Neuron (in vitro differentiated cells): ENCODE results near the gene ATP5F1E.

ENCODE experiments used
- H2AFZ ChIP-seq: one replicate; pipeline ENCODE4 v1.6.1; 2013; ENCODE audit warnings: low read depth, mild to moderate bottlenecking, inconsistent platforms, low read length, moderate library complexity
- H3K27me3 ChIP-seq: one replicate; pipeline ENCODE4 v1.6.1; 2013; ENCODE audit warnings: low read length; ENCODE audit not compliant: insufficient read depth
- H3K36me3 ChIP-seq: one replicate; pipeline ENCODE4 v1.6.1; 2013; ENCODE audit warnings: low read length; ENCODE audit not compliant: insufficient read depth
- H3K4me1 ChIP-seq: one replicate; pipeline ENCODE4 v1.6.1; 2013; ENCODE audit warnings: low read length; ENCODE audit not compliant: insufficient read depth
- H3K4me3 ChIP-seq: 2 replicates; pipeline ENCODE4 v1.5.1; 2013; ENCODE audit warnings: mild to moderate bottlenecking, low read length, moderate library complexity
- H3K9me3 ChIP-seq: one replicate; pipeline ENCODE4 v1.6.1; 2013; ENCODE audit warnings: low read length

ATP5F1E gene

GRCh38 chr20:59024111-59024530 is 8.0 kb downstream of the ATP5F1E start:
- H3K36me3 ChIP-seq: peaks cover 53% of the 10 kb centered on the region
- no peaks in the 10 kb centered on the region for H3K9me3 ChIP-seq
- H3K27me3 ChIP-seq: no peaks in the 10 kb centered on the region
- H2AFZ ChIP-seq: no peak overlapping the region
- no peak overlapping the region for H3K4me3 ChIP-seq
- peaks cover 58% of the 10 kb centered on the region for H3K4me1 ChIP-seq

- Histone ChIP-seq H3K9me3 (no peaks in the 10 kb centered on the region), H3K4me1 (peaks cover 53% of the 10 kb centered on the region), H3K4me3 (no peak overlapping the region), H3K36me3 (peaks cover 50% of the 10 kb centered on the region), H3K27me3 (no peaks in the 10 kb centered on the region), H2AFZ (no peak overlapping the region)
Measured at GRCh38 chr20:59023616-59024015, 8.5 kb downstream of the ATP5F1E start.

- Histone ChIP-seq H3K36me3 (peaks cover 41% of the 10 kb centered on the region), H3K9me3 (no peaks in the 10 kb centered on the region), H3K4me3 (no peak overlapping the region), H3K4me1 (peaks cover 45% of the 10 kb centered on the region), H3K27me3 (no peaks in the 10 kb centered on the region), H2AFZ (no peak overlapping the region)
Measured at GRCh38 chr20:59022754-59023153, 9.4 kb downstream of the ATP5F1E start.

- H2AFZ ChIP-seq: no peak overlapping the region
- no peaks in the 10 kb centered on the region for H3K9me3 ChIP-seq
- no peak overlapping the region for H3K4me3 ChIP-seq
- H3K36me3 ChIP-seq: peaks cover 36% of the 10 kb centered on the region
- no peaks in the 10 kb centered on the region for H3K27me3 ChIP-seq
- peaks cover 28% of the 10 kb centered on the region for H3K4me1 ChIP-seq
Measured at GRCh38 chr20:59020938-59021551, 11.1 kb downstream of the ATP5F1E start.

- no peak within 1 kb of the TSS for H3K4me3 ChIP-seq
Measured at GRCh38 chr20:59019217-59019616, 12.9 kb downstream of the ATP5F1E start, which contains the start of gene TUBB1. TSS of gene TUBB1 (plus strand) at chr20:59019429. CDS start at chr20:59019523, 94 bp downstream.

GRCh38 chr20:59018817-59019216 is 13.3 kb downstream of the ATP5F1E start:
- Histone ChIP-seq H3K9me3 (no peaks in the 10 kb centered on the region), H3K4me3 (no peak overlapping the region)

More at GRCh38 chr20:59019217-59019616, 12.9 kb downstream of the ATP5F1E start, which contains the start of gene TUBB1:
- Histone ChIP-seq H3K36me3 (peaks cover 19% of the 10 kb centered on the region), H2AFZ (no peak within 1 kb of the TSS), H3K27me3 (no peaks in the 10 kb centered on the region), H3K4me1 (peaks cover 10% of the 10 kb centered on the region), H3K9me3 (no peaks in the 10 kb centered on the region)

GRCh38 chr20:59017493-59018231 is 14.5 kb downstream of the ATP5F1E start:
- Histone ChIP-seq H3K9me3 (no peaks in the 10 kb centered on the region), H3K4me1 (peaks cover 10% of the 10 kb centered on the region), H3K36me3 (peaks cover 4% of the 10 kb centered on the region), H2AFZ (no peak overlapping the region), H3K4me3 (no peak overlapping the region), H3K27me3 (no peaks in the 10 kb centered on the region)

More at GRCh38 chr20:59018817-59019216, 13.3 kb downstream of the ATP5F1E start:
- peaks cover 15% of the 10 kb centered on the region for H3K36me3 ChIP-seq
- peaks cover 10% of the 10 kb centered on the region for H3K4me1 ChIP-seq
- no peaks in the 10 kb centered on the region for H3K27me3 ChIP-seq
- no peak overlapping the region for H2AFZ ChIP-seq

GRCh38 chr20:59016795-59017492 is 15.2 kb downstream of the ATP5F1E start:
- Histone ChIP-seq H2AFZ (no peak overlapping the region), H3K27me3 (no peaks in the 10 kb centered on the region), H3K4me3 (no peak overlapping the region), H3K9me3 (no peaks in the 10 kb centered on the region), H3K36me3 (no peaks in the 10 kb centered on the region), H3K4me1 (peaks cover 10% of the 10 kb centered on the region)

- no peaks in the 10 kb centered on the region for H3K27me3 ChIP-seq
Measured at GRCh38 chr20:59015812-59016711, 16.1 kb downstream of the ATP5F1E start.

GRCh38 chr20:59015411-59015810 is 16.7 kb downstream of the ATP5F1E start:
- Histone ChIP-seq H3K4me1 (peaks cover 12% of the 10 kb centered on the region), H3K36me3 (no peaks in the 10 kb centered on the region), H3K9me3 (no peaks in the 10 kb centered on the region), H3K4me3 (no peak overlapping the region), H3K27me3 (no peaks in the 10 kb centered on the region), H2AFZ (no peak overlapping the region)

More at GRCh38 chr20:59015812-59016711, 16.1 kb downstream of the ATP5F1E start:
- Histone ChIP-seq H3K36me3 (no peaks in the 10 kb centered on the region), H3K4me1 (peaks cover 10% of the 10 kb centered on the region), H2AFZ (no peak overlapping the region), H3K9me3 (no peaks in the 10 kb centered on the region), H3K4me3 (no peak overlapping the region)

- no peaks in the 10 kb centered on the region for H3K9me3 ChIP-seq
- H3K27me3 ChIP-seq: no peaks in the 10 kb centered on the region
- peaks cover 14% of the 10 kb centered on the region for H3K4me1 ChIP-seq
- H2AFZ ChIP-seq: no peak overlapping the region
- no peak overlapping the region for H3K4me3 ChIP-seq
- H3K36me3 ChIP-seq: no peaks in the 10 kb centered on the region
Measured at GRCh38 chr20:59014680-59015389, 17.3 kb downstream of the ATP5F1E start.
